WTC11 (cell line): ENCODE data around the gene SLC17A8.

Experiments
- CTCF ChIP-seq: fragments of 200-600 bp; IDR thresholded peaks from 2 replicates; pipeline ENCODE4 v1.8.0; 2022; ENCODE audit warnings: antibody characterized with exemption
- FOXP1 ChIP-seq: sonication (generic); formaldehyde crosslinking; IDR thresholded peaks from 2 replicates; pipeline ENCODE4 v1.8.0; 2022; ENCODE audit warnings: missing genetic modification reagents, mild to moderate bottlenecking, moderate library complexity, borderline replicate concordance
- PRDM15 ChIP-seq: sonication (generic); formaldehyde crosslinking; IDR thresholded peaks from 2 replicates; pipeline ENCODE4 v1.8.0; 2022; ENCODE audit warnings: missing genetic modification reagents

GRCh38 chr12:100376161-100376560 lies 19.3 kb downstream of the SLC17A8 start:
- TF ChIP-seq CTCF, result no peak
- no peak for TF ChIP-seq PRDM15
- TF ChIP-seq FOXP1 (CRISPR knock-in tag), result no peak
